ENCODE data around the gene HERPUD2. TPM values are rescaled to one million over a fixed set of nuclear protein-coding genes. Genes with fewer than 3 reads are reported as not detected.
A peak's percentile ranks its signal among the peaks of the same experiment; 100 is the strongest.

HERPUD2 gene
- total and polyA plus RNA-seq, 7 experiments from 2014 or later: 38.1 to 92.6 (median 68.7) TPM

- peaks cover 5 to 30% (median 21%) of the 10 kb centered on the region in 7 donors for H3K4me1 Mint-ChIP-seq
- H3K27ac ChIP-seq (ENCODE audit: low read depth, low read length): no peak overlapping the region
- H3K36me3 Mint-ChIP-seq: no peaks in the 10 kb centered on the region
- H3K4me3 Mint-ChIP-seq: no peak overlapping the region
- no peaks in the 10 kb centered on the region for H3K9me3 Mint-ChIP-seq
- H3K36me3 ChIP-seq (ENCODE audit: control insufficient read depth in 2 of 3, insufficient read depth in 3 of 3, low read length in 3 of 3): no peaks in the 10 kb centered on the region
- H3K9me3 ChIP-seq (ENCODE audit: control insufficient read depth in 2 of 3, low read length in 3 of 3): no peaks in the 10 kb centered on the region
- peak overlapping the region in 1 of 9 donors; percentile 15 for H3K27ac Mint-ChIP-seq
- no peak overlapping the region for H3K4me3 ChIP-seq (ENCODE audit: low read length)
- ChIA-PET CTCF (interaction anchor here (1.2 to 1.8 kb wide), 4 partner anchors 12 to 199 kb away, joined by 3 to 6 read pairs (median 5); no protein-coding TSS in a partner anchor), POLR2A (interaction anchor here (1.2 to 7.0 kb wide), 4 partner anchors 13 to 201 kb away, joined by 3 to 42 read pairs (median 4); partner anchors contain the start of gene HERPUD2)
- intact Hi-C loops (cut with micrococcal nuclease): loop anchor here in 1 of 2 donors (5.0 kb wide), 1 partner anchor 580 kb away; no protein-coding TSS in a partner anchor
- peaks cover 8% of the 10 kb centered on the region in 2 donors for H3K4me1 ChIP-seq (ENCODE audit: control insufficient read depth in 2 of 2, insufficient read depth in 2 of 2, low read length in 2 of 2)
- no peaks in the 10 kb centered on the region for H3K27me3 ChIP-seq (ENCODE audit: control insufficient read depth in 2 of 2, insufficient read depth in 2 of 2, low read length in 2 of 2)
- DNase-seq (no peak), ATAC-seq (no peak)
- peaks cover 0 to 21% (median 0%) of the 10 kb centered on the region in 5 donors for H3K27me3 Mint-ChIP-seq
Measured at GRCh38 chr7:35707422-35707821, 12.5 kb upstream of the HERPUD2 start.

GRCh38 chr7:35705932-35706461 is 11.1 kb upstream of the HERPUD2 start:
- H3K4me1 Mint-ChIP-seq: peaks cover 5 to 30% (median 21%) of the 10 kb centered on the region in 7 donors
- Histone ChIP-seq H3K36me3 (ENCODE audit: control insufficient read depth in 2 of 3, insufficient read depth in 3 of 3, low read length in 3 of 3) (no peaks in the 10 kb centered on the region), H3K4me1 (ENCODE audit: control insufficient read depth in 2 of 2, insufficient read depth in 2 of 2, low read length in 2 of 2) (peaks cover 8% of the 10 kb centered on the region in 2 donors), H3K27ac (ENCODE audit: low read depth, low read length) (no peak overlapping the region), H3K4me3 (ENCODE audit: low read length) (no peak overlapping the region), H3K27me3 (ENCODE audit: control insufficient read depth in 2 of 2, insufficient read depth in 2 of 2, low read length in 2 of 2) (no peaks in the 10 kb centered on the region), H3K9me3 (ENCODE audit: control insufficient read depth in 2 of 3, low read length in 3 of 3) (no peaks in the 10 kb centered on the region)
- POLR2A ChIA-PET: interaction anchor here (0.7 to 7.0 kb wide), 2 partner anchors 12 to 129 kb away, joined by 3 to 42 read pairs; partner anchors contain the start of gene HERPUD2
- no peak overlapping the region for H3K4me3 Mint-ChIP-seq
- CTCF ChIA-PET: interaction anchor here (0.9 to 1.8 kb wide), 2 partner anchors 20 to 201 kb away, joined by 3 to 12 read pairs; no protein-coding TSS in a partner anchor
- H3K9me3 Mint-ChIP-seq: no peaks in the 10 kb centered on the region
- H3K27ac Mint-ChIP-seq: peak overlapping the region in 1 of 9 donors; percentile 5
- H3K36me3 Mint-ChIP-seq: no peaks in the 10 kb centered on the region
- ATAC-seq (no peak), DNase-seq (no peak)
- peaks cover 0 to 21% (median 0%) of the 10 kb centered on the region in 5 donors for H3K27me3 Mint-ChIP-seq
- intact Hi-C loops (cut with micrococcal nuclease): loop anchor here in 1 of 2 donors (5.0 kb wide), 1 partner anchor 581 kb away; no protein-coding TSS in a partner anchor

DNA sequence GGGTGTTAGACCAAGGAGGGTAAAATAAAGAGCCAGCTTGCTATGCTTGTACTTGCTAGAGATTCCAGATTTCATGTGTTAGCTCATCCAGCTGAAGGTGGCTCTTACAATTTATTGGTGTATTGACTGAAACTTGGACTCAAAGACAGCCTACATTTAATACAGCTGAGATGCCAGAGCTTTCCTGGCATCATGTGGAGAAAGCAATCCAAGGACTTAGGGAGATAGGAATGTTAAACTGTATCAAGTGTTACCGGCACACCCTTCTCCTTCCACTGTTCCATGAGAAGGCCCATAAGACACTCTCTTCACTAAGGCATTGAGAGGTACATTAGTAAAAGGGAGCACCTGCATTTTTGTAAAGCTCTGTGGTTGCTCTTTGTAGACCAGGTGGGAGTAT is 9.3 kb upstream of the HERPUD2 start:
- CTCF ChIA-PET: interaction anchor here (0.6 kb wide), 1 partner anchor 648 kb away, joined by 5 read pairs; no protein-coding TSS in a partner anchor
- H3K9me3 ChIP-seq (ENCODE audit: control insufficient read depth in 2 of 3, low read length in 3 of 3): no peaks in the 10 kb centered on the region
- H3K36me3 ChIP-seq (ENCODE audit: control insufficient read depth in 2 of 3, insufficient read depth in 3 of 3, low read length in 3 of 3): no peaks in the 10 kb centered on the region
- DNase-seq (no peak), ATAC-seq (no peak)
- H3K4me3 ChIP-seq (ENCODE audit: low read length): no peak overlapping the region
- POLR2A ChIA-PET: interaction anchor here (0.6 to 7.0 kb wide), 3 partner anchors 10 to 457 kb away, joined by 4 to 42 read pairs (median 8); partner anchors contain the start of genes HERPUD2 and SEPTIN7
- H3K27me3 Mint-ChIP-seq: peaks cover 0 to 13% (median 0%) of the 10 kb centered on the region in 5 donors
- no peaks in the 10 kb centered on the region for H3K4me1 ChIP-seq (ENCODE audit: control insufficient read depth in 2 of 2, insufficient read depth in 2 of 2, low read length in 2 of 2)
- H3K9me3 Mint-ChIP-seq: no peaks in the 10 kb centered on the region
- H3K27me3 ChIP-seq (ENCODE audit: control insufficient read depth in 2 of 2, insufficient read depth in 2 of 2, low read length in 2 of 2): no peaks in the 10 kb centered on the region
- intact Hi-C loops (cut with micrococcal nuclease): no loop called here
- no peak overlapping the region for H3K27ac Mint-ChIP-seq
- no peaks in the 10 kb centered on the region for H3K36me3 Mint-ChIP-seq
- no peak overlapping the region for H3K27ac ChIP-seq (ENCODE audit: low read depth, low read length)
- H3K4me1 Mint-ChIP-seq: peaks cover 4 to 23% (median 11%) of the 10 kb centered on the region in 7 donors
- no peak overlapping the region for H3K4me3 Mint-ChIP-seq

DNA sequence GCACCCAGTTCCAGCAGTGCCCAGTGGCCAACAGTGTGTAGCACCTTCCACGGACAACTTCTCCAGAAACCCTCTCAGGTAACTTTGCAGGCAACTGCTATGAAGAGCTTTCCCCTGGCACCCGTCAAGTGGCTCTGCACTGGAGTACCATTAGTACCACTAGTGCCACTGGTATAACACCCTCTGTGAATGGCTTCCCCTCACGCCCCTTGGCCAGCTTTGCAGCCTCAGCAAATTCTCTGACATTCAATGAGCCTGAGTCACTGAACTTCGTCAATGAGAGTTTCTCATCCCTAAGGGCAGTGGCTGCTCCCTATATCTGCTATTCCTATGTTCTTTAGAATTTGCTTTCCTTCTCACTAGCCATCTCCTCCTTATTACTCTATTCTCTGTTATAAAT is 7.6 kb upstream of the HERPUD2 start:
- no peak for ATAC-seq

DNA sequence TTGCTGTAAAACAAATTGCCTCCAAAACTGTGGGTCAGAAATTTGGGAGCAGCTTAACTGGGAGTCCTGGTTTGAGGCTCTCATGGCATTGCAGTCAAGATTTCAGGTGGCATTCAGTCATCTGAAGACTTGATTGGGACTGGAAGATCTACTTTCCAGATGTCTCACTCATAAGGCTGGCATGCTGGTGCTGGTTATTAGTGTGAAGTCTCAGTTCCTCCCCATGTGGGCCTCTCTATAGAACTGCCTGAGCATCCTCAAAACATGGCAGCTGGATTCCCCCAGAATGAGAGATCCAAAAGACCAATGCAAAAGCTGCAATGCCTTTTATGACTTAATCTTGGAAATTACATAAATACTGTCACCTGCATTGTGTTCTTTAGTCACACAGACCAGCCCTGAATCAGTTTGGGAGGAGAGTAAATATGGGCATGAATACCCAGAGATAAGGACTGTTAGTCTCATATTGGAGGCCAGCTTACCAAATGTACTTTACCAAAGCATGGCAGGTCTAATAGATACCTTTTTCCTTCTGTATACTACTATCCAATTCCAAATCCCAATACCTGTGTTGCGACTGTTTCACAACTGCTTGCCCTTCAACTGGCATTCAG is 6.5 kb upstream of the HERPUD2 start:
- H3K27me3 Mint-ChIP-seq: peaks cover 0 to 3% (median 0%) of the 10 kb centered on the region in 5 donors
- peaks cover 9 to 30% (median 18%) of the 10 kb centered on the region in 7 donors for H3K4me1 Mint-ChIP-seq
- ChIA-PET CTCF (interaction anchor here (1.3 kb wide), 1 partner anchor 205 kb away, joined by 3 read pairs; no protein-coding TSS in a partner anchor), POLR2A (no interaction called here)
- no peak overlapping the region for H3K27ac Mint-ChIP-seq
- ATAC-seq (no peak), DNase-seq (no peak)
- peaks cover 1% of the 10 kb centered on the region in 2 donors for H3K4me1 ChIP-seq (ENCODE audit: control insufficient read depth in 2 of 2, insufficient read depth in 2 of 2, low read length in 2 of 2)
- H3K36me3 Mint-ChIP-seq: peaks cover 0 to 7% (median 4%) of the 10 kb centered on the region in 5 donors
- no peak overlapping the region for H3K4me3 ChIP-seq (ENCODE audit: low read length)
- H3K36me3 ChIP-seq (ENCODE audit: control insufficient read depth in 2 of 3, insufficient read depth in 3 of 3, low read length in 3 of 3): no peaks in the 10 kb centered on the region
- H3K9me3 Mint-ChIP-seq: peaks cover 0 to 4% (median 0%) of the 10 kb centered on the region in 11 donors
- no peak overlapping the region for H3K4me3 Mint-ChIP-seq
- intact Hi-C loops (cut with micrococcal nuclease): no loop called here
- no peak overlapping the region for H3K27ac ChIP-seq (ENCODE audit: low read depth, low read length)
- H3K9me3 ChIP-seq (ENCODE audit: control insufficient read depth in 2 of 3, low read length in 3 of 3): no peaks in the 10 kb centered on the region
- no peaks in the 10 kb centered on the region for H3K27me3 ChIP-seq (ENCODE audit: control insufficient read depth in 2 of 2, insufficient read depth in 2 of 2, low read length in 2 of 2)

More for the DNA sequence above, 7.6 kb upstream of the HERPUD2 start:
- no peak overlapping the region for H3K4me3 Mint-ChIP-seq
- intact Hi-C loops (cut with micrococcal nuclease): no loop called here
- H3K27me3 ChIP-seq (ENCODE audit: control insufficient read depth in 2 of 2, insufficient read depth in 2 of 2, low read length in 2 of 2): no peaks in the 10 kb centered on the region
- H3K9me3 ChIP-seq (ENCODE audit: control insufficient read depth in 2 of 3, low read length in 3 of 3): no peaks in the 10 kb centered on the region
- H3K4me1 ChIP-seq (ENCODE audit: control insufficient read depth in 2 of 2, insufficient read depth in 2 of 2, low read length in 2 of 2): no peaks in the 10 kb centered on the region
- H3K9me3 Mint-ChIP-seq: no peaks in the 10 kb centered on the region
- H3K36me3 ChIP-seq (ENCODE audit: control insufficient read depth in 2 of 3, insufficient read depth in 3 of 3, low read length in 3 of 3): no peaks in the 10 kb centered on the region
- H3K27ac Mint-ChIP-seq: no peak overlapping the region
- no peak overlapping the region for H3K4me3 ChIP-seq (ENCODE audit: low read length)
- ChIA-PET CTCF (no interaction called here), POLR2A (interaction anchor here (7.0 kb wide), 1 partner anchor 8 kb away, joined by 42 read pairs; the partner anchor contains the start of gene HERPUD2)
- no peak overlapping the region for H3K27ac ChIP-seq (ENCODE audit: low read depth, low read length)
- peaks cover 0 to 10% (median 0%) of the 10 kb centered on the region in 5 donors for H3K27me3 Mint-ChIP-seq
- peaks cover 0 to 1% (median 0%) of the 10 kb centered on the region in 5 donors for H3K36me3 Mint-ChIP-seq
- H3K4me1 Mint-ChIP-seq: peaks cover 4 to 23% (median 10%) of the 10 kb centered on the region in 7 donors
- no peak for DNase-seq

GRCh38 chr7:35700865-35701264 is 5.9 kb upstream of the HERPUD2 start:
- no peaks in the 10 kb centered on the region for H3K36me3 ChIP-seq (ENCODE audit: control insufficient read depth in 2 of 3, insufficient read depth in 3 of 3, low read length in 3 of 3)
- H3K9me3 Mint-ChIP-seq: peaks cover 0 to 4% (median 0%) of the 10 kb centered on the region in 11 donors
- H3K4me3 ChIP-seq (ENCODE audit: low read length): no peak overlapping the region
- ATAC-seq (no peak), DNase-seq (no peak)
- CTCF ChIA-PET: interaction anchor here (1.3 kb wide), 1 partner anchor 206 kb away, joined by 3 read pairs; no protein-coding TSS in a partner anchor
- H3K4me1 Mint-ChIP-seq: peaks cover 12 to 34% (median 19%) of the 10 kb centered on the region in 7 donors
- H3K27ac Mint-ChIP-seq: no peak overlapping the region
- H3K4me3 Mint-ChIP-seq: no peak overlapping the region
- POLR2A ChIA-PET: no interaction called here
- no peaks in the 10 kb centered on the region for H3K9me3 ChIP-seq (ENCODE audit: control insufficient read depth in 2 of 3, low read length in 3 of 3)
- peaks cover 6% of the 10 kb centered on the region in 2 donors for H3K4me1 ChIP-seq (ENCODE audit: control insufficient read depth in 2 of 2, insufficient read depth in 2 of 2, low read length in 2 of 2)
- peaks cover 0 to 7% (median 4%) of the 10 kb centered on the region in 5 donors for H3K36me3 Mint-ChIP-seq
- peaks cover 0 to 3% (median 0%) of the 10 kb centered on the region in 5 donors for H3K27me3 Mint-ChIP-seq
- H3K27ac ChIP-seq (ENCODE audit: low read depth, low read length): no peak overlapping the region
- H3K27me3 ChIP-seq (ENCODE audit: control insufficient read depth in 2 of 2, insufficient read depth in 2 of 2, low read length in 2 of 2): no peaks in the 10 kb centered on the region
- intact Hi-C loops (cut with micrococcal nuclease): no loop called here

Data from naive thymus-derived CD4-positive, alpha-beta T cell (primary cell).